Uterus (tissue), 2 donors: ENCODE results near the gene SCN10A.

Source experiments
- CTCF ChIP-seq, 4 experiments: fragments of 200-600 bp in 2 of 4; fragments of 450-650 bp in 2 of 4; sonication (generic) in 2 of 4; IDR thresholded peaks; one replicate each; pipeline ENCODE4 v1.5.1; 2016 to 2019; ENCODE audit warnings: antibody characterized with exemption in 4 of 4, mild to moderate bottlenecking in 2 of 4, moderate library complexity in 1 of 4
- POLR2A ChIP-seq, 2 donors: fragments of 450-650 bp; IDR thresholded peaks; one replicate each; pipeline ENCODE4 v1.6.1; 2016; ENCODE audit warnings: antibody characterized with exemption in 2 of 2, mild to moderate bottlenecking in 1 of 2, moderate library complexity in 1 of 2

GRCh38 chr3:38689774-38690173, 126.2 kb downstream of the SCN10A start:
- TF ChIP-seq POLR2A (IDR thresholded peaks at IDR 0.05) (no peak), CTCF (IDR thresholded peaks at IDR 0.05) (no peak)
